ENCODE measurements around the gene HLA-A.

The HLA-A gene

GRCh38 chr6:29909985-29910384 lies 32.3 kb upstream of the HLA-A start:
- H3K27ac ChIP-seq = no peak overlapping the region
- no peak for TF ChIP-seq CTCF (IDR thresholded peaks at IDR 0.05)
- TF ChIP-seq ZFX (IDR thresholded peaks at IDR 0.05; ENCODE audit: borderline replicate concordance) = no peak

- H3K27ac ChIP-seq = no peak overlapping the region
- TF ChIP-seq ZFX (IDR thresholded peaks at IDR 0.05; ENCODE audit: borderline replicate concordance) (no peak), CTCF (IDR thresholded peaks at IDR 0.05) (no peak)
Observed at GRCh38 chr6:29912840-29913239, 29.5 kb upstream of the HLA-A start.

GRCh38 chr6:29916741-29917140 lies 25.6 kb upstream of the HLA-A start:
- H3K27ac ChIP-seq = no peak overlapping the region
- TF ChIP-seq CTCF (IDR thresholded peaks at IDR 0.05) (no peak), ZFX (IDR thresholded peaks at IDR 0.05; ENCODE audit: borderline replicate concordance) (no peak)

- H3K27ac ChIP-seq = no peak overlapping the region
- TF ChIP-seq ZFX (IDR thresholded peaks at IDR 0.05; ENCODE audit: borderline replicate concordance) (no peak), CTCF (IDR thresholded peaks at IDR 0.05) (no peak)
Observed at GRCh38 chr6:29917857-29918256, 24.5 kb upstream of the HLA-A start.

- H3K27ac ChIP-seq = no peak overlapping the region
- TF ChIP-seq ZFX (IDR thresholded peaks at IDR 0.05; ENCODE audit: borderline replicate concordance) (no peak), CTCF (IDR thresholded peaks at IDR 0.05) (no peak)
Observed at GRCh38 chr6:29919506-29920445, 22.6 kb upstream of the HLA-A start.

GRCh38 chr6:29924287-29924686 lies 18.0 kb upstream of the HLA-A start:
- no peak overlapping the region for H3K27ac ChIP-seq
- TF ChIP-seq CTCF (IDR thresholded peaks at IDR 0.05) = no peak
- TF ChIP-seq ZFX (IDR thresholded peaks at IDR 0.05; ENCODE audit: borderline replicate concordance) = no peak

GRCh38 chr6:29924731-29925130 lies 17.6 kb upstream of the HLA-A start:
- no peak overlapping the region for H3K27ac ChIP-seq
- TF ChIP-seq CTCF (IDR thresholded peaks at IDR 0.05) = no peak
- TF ChIP-seq ZFX (IDR thresholded peaks at IDR 0.05; ENCODE audit: borderline replicate concordance) = no peak

All from 22Rv1 (cell line).